ENCODE measurements around the gene ADCY2.

DNA sequence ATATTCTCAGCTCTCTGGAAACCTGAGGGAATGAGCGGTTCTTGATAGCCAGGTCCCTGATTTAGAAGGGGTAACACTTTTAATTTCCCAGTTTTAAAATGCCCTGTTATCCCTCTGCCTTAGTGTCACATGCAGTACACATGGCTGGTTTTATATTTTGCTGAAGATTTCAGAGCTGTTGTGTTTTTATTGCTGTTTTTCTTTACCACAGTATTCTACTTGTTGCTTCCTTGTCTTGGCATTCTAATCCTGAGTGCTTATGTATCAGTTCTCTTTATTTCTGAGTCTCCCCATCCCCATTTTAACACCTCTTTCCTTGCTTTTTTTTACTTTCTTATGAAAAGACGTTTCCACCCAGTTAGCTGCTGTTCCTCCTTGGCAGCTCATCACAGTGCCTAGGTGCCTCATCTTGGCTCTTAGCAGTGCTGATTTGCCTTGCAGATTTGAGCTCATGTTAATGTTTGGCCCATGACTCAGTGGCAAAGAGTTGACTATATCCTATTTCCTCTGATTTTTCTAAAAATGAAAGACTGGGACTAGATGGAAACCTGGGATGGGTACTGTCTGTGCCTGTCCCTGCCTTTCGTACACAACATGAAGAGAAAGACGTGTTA is 476.7 kb downstream of the ADCY2 start:
- TF ChIP-seq RFX1 (IDR thresholded peaks at IDR 0.05) (no peak), ZNF446 (CRISPR knock-in tag; IDR thresholded peaks at IDR 0.05) (no peak), FOXJ3 (CRISPR knock-in tag; IDR thresholded peaks at IDR 0.05; ENCODE audit: borderline replicate concordance) (no peak), ZNF562 (CRISPR knock-in tag; IDR thresholded peaks at IDR 0.05; ENCODE audit: borderline replicate concordance) (no peak), ESRRA (CRISPR knock-in tag; IDR thresholded peaks at IDR 0.05; ENCODE audit: low read depth) (no peak), KDM4B (CRISPR knock-in tag; IDR thresholded peaks at IDR 0.05) (no peak), ZNF761 (CRISPR knock-in tag; conservative IDR thresholded peaks at IDR 0.05) (no peak), NFIC (IDR thresholded peaks at IDR 0.05; ENCODE audit: low read length) (no peak)
- TF ChIP-seq, protein P1, sequence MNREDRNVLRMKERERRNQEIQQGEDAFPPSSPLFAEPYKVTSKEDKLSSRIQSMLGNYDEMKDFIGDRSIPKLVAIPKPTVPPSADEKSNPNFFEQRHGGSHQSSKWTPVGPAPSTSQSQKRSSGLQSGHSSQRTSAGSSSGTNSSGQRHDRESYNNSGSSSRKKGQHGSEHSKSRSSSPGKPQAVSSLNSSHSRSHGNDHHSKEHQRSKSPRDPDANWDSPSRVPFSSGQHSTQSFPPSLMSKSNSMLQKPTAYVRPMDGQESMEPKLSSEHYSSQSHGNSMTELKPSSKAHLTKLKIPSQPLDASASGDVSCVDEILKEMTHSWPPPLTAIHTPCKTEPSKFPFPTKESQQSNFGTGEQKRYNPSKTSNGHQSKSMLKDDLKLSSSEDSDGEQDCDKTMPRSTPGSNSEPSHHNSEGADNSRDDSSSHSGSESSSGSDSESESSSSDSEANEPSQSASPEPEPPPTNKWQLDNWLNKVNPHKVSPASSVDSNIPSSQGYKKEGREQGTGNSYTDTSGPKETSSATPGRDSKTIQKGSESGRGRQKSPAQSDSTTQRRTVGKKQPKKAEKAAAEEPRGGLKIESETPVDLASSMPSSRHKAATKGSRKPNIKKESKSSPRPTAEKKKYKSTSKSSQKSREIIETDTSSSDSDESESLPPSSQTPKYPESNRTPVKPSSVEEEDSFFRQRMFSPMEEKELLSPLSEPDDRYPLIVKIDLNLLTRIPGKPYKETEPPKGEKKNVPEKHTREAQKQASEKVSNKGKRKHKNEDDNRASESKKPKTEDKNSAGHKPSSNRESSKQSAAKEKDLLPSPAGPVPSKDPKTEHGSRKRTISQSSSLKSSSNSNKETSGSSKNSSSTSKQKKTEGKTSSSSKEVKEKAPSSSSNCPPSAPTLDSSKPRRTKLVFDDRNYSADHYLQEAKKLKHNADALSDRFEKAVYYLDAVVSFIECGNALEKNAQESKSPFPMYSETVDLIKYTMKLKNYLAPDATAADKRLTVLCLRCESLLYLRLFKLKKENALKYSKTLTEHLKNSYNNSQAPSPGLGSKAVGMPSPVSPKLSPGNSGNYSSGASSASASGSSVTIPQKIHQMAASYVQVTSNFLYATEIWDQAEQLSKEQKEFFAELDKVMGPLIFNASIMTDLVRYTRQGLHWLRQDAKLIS (CRISPR knock-in tag; IDR thresholded peaks at IDR 0.05) = no peak
- TF ChIP-seq, protein P2, sequence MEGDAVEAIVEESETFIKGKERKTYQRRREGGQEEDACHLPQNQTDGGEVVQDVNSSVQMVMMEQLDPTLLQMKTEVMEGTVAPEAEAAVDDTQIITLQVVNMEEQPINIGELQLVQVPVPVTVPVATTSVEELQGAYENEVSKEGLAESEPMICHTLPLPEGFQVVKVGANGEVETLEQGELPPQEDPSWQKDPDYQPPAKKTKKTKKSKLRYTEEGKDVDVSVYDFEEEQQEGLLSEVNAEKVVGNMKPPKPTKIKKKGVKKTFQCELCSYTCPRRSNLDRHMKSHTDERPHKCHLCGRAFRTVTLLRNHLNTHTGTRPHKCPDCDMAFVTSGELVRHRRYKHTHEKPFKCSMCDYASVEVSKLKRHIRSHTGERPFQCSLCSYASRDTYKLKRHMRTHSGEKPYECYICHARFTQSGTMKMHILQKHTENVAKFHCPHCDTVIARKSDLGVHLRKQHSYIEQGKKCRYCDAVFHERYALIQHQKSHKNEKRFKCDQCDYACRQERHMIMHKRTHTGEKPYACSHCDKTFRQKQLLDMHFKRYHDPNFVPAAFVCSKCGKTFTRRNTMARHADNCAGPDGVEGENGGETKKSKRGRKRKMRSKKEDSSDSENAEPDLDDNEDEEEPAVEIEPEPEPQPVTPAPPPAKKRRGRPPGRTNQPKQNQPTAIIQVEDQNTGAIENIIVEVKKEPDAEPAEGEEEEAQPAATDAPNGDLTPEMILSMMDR (CRISPR knock-in tag; IDR thresholded peaks at IDR 0.05) = no peak
- TF ChIP-seq, protein P3, sequence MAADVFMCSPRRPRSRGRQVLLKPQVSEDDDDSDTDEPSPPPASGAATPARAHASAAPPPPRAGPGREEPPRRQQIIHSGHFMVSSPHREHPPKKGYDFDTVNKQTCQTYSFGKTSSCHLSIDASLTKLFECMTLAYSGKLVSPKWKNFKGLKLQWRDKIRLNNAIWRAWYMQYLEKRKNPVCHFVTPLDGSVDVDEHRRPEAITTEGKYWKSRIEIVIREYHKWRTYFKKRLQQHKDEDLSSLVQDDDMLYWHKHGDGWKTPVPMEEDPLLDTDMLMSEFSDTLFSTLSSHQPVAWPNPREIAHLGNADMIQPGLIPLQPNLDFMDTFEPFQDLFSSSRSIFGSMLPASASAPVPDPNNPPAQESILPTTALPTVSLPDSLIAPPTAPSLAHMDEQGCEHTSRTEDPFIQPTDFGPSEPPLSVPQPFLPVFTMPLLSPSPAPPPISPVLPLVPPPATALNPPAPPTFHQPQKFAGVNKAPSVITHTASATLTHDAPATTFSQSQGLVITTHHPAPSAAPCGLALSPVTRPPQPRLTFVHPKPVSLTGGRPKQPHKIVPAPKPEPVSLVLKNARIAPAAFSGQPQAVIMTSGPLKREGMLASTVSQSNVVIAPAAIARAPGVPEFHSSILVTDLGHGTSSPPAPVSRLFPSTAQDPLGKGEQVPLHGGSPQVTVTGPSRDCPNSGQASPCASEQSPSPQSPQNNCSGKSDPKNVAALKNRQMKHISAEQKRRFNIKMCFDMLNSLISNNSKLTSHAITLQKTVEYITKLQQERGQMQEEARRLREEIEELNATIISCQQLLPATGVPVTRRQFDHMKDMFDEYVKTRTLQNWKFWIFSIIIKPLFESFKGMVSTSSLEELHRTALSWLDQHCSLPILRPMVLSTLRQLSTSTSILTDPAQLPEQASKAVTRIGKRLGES (CRISPR knock-in tag; IDR thresholded peaks at IDR 0.05; ENCODE audit: borderline replicate concordance) = no peak
